Esophagus squamous epithelium (tissue), 5 donors: ENCODE measurements around the gene TMEM201. TPM values are rescaled to one million over a fixed set of nuclear protein-coding genes. Genes with fewer than 3 reads are reported as not detected.

ENCODE experiments used
- DNase-seq: peaks from one replicate; lab custom pipeline; 2025; lab: John Stamatoyannopoulos, UW
- H3K27ac ChIP-seq, 4 donors: fragments of 200-600 bp; sonication (generic); one replicate each; pipeline ENCODE4 v1.5.1; 2016 to 2019; ENCODE audit warnings: mild to moderate bottlenecking in 1 of 4
- H3K27me3 ChIP-seq, 4 donors: fragments of 200-600 bp; sonication (generic); 1 replicate in 3 of 4; 2 replicates in 1 of 4; pipeline versions ENCODE4 v1.5.1 to v1.6.0; 2017 to 2021; ENCODE audit warnings: antibody characterized with exemption in 1 of 4
- H3K36me3 ChIP-seq, 3 donors: fragments of 200-600 bp; sonication (generic); one replicate each; pipeline ENCODE4 v1.5.1; 2016 to 2019
- H3K4me1 ChIP-seq, 3 donors: fragments of 200-600 bp; sonication (generic); one replicate each; pipeline ENCODE4 v1.5.1; 2017 to 2019
- H3K4me3 ChIP-seq, 4 donors: fragments of 200-600 bp; sonication (generic); 1 replicate in 3 of 4; 2 replicates in 1 of 4; pipeline ENCODE4 v1.5.1; 2016 to 2019; ENCODE audit warnings: mild to moderate bottlenecking in 2 of 4, moderate library complexity in 1 of 4
- H3K9me3 ChIP-seq, 3 donors: fragments of 200-600 bp; sonication (generic); one replicate each; pipeline ENCODE4 v1.5.1; 2016 to 2019
- POLR2A ChIP-seq, 4 donors: fragments of 450-650 bp; IDR thresholded peaks; one replicate each; pipeline ENCODE4 v1.6.1; 2017; ENCODE audit warnings: antibody characterized with exemption in 4 of 4, mild to moderate bottlenecking in 4 of 4, moderate library complexity in 3 of 4
- WGBS, 2 donors: methylation state at CpG; one replicate each; pipeline ENCODE4 v1.1.5; 2018; 5-methylcytosine and 5-hydroxymethylcytosine counted together
- intact Hi-C: fragments of 100-400 bp; cut with DNase I; formaldehyde crosslinking; loops from one replicate; pipeline ENCODE4 v1.15.0; 2022
- total RNA-seq, 4 donors: library from RNA; depleted of rRNA; stranded (reverse); fragments of >200 nt; gene quantifications; one replicate each; pipeline ENCODE4 v1.1.0, GENCODE V29; 2016
- TF ChIP-seq, protein P1 (sequence below), 6 experiments: fragments of 450-650 bp in 4 of 6; fragments of 200-600 bp in 2 of 6; sonication (generic) in 2 of 6; IDR thresholded peaks; one replicate each; pipeline ENCODE4 v1.5.1; 2016 to 2019; ENCODE audit warnings: antibody characterized with exemption in 6 of 6, mild to moderate bottlenecking in 4 of 6, moderate library complexity in 4 of 6
- donor health status: DM: yes; HTN: yes; CAD: no.

The TMEM201 gene
- total RNA-seq, 4 donors from 2014 or later, result 5.0 to 10.3 (median 8.7) TPM

DNA sequence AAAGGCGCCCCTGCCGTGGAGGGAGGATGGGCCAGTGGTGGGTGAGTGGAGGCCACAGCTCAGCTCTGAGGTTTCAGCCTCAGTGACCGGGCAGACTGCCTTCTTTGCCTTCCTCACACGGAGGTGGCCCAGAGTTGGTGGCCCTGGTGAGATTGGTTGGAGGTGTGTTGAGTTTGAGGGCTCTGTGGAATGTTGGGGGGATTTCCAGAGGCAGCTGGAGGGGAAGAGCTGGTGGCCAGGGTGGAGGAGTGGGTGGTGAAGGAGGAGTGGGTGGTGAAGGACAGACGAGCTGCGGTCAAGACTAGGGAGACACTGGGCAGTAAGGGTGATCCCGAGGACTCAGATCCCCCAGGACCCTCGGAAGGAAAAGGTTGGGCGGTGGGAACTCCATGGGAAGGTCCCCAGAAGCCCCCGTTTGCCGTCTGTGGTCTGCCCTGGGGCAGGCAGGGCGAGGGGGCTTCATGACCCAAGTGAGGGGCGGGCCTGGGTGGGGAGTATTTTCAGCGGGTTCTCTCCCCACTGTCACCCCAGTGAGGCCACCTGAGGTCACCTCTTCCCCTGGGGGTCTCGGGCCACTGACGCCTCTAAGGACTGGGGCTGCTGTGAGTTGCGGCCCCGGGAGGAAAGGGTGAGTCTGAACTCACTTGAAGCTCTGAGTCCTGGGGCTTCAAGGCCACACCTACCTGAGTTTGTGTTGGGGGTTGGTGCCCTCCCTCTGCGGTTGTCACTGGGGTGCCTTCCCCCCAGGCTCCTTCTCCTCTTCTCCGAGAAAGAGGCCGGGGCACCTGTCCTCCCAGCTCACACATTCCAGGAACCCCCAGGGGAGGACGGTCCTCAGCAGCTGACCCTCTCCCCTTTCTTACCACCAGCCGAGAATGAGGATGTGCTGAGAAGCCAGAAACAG, 40.1 kb downstream of the TMEM201 start:
- H3K36me3 ChIP-seq, result no peaks in the 10 kb centered on the region
- H3K4me3 ChIP-seq, result peak overlapping the region in 3 of 4 donors; percentile 2 to 47 (median 27)
- no peaks in the 10 kb centered on the region for H3K9me3 ChIP-seq
- intact Hi-C loops, result no loop called here
- no peak for DNase-seq
- H3K27me3 ChIP-seq, result peaks cover 0 to 17% (median 0%) of the 10 kb centered on the region in 4 donors
- peaks cover 8 to 22% (median 8%) of the 10 kb centered on the region in 3 donors for H3K4me1 ChIP-seq
- WGBS, 2 donors, result 67 to 80% methylated on average over 6 to 10 of the region's 23 CpGs
- no peak for TF ChIP-seq POLR2A (IDR thresholded peaks at IDR 0.05)
- TF ChIP-seq, protein P1, sequence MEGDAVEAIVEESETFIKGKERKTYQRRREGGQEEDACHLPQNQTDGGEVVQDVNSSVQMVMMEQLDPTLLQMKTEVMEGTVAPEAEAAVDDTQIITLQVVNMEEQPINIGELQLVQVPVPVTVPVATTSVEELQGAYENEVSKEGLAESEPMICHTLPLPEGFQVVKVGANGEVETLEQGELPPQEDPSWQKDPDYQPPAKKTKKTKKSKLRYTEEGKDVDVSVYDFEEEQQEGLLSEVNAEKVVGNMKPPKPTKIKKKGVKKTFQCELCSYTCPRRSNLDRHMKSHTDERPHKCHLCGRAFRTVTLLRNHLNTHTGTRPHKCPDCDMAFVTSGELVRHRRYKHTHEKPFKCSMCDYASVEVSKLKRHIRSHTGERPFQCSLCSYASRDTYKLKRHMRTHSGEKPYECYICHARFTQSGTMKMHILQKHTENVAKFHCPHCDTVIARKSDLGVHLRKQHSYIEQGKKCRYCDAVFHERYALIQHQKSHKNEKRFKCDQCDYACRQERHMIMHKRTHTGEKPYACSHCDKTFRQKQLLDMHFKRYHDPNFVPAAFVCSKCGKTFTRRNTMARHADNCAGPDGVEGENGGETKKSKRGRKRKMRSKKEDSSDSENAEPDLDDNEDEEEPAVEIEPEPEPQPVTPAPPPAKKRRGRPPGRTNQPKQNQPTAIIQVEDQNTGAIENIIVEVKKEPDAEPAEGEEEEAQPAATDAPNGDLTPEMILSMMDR (IDR thresholded peaks at IDR 0.05), result no peak
- peak overlapping the region in 3 of 4 donors; percentile 36 to 51 (median 44) for H3K27ac ChIP-seq

DNA sequence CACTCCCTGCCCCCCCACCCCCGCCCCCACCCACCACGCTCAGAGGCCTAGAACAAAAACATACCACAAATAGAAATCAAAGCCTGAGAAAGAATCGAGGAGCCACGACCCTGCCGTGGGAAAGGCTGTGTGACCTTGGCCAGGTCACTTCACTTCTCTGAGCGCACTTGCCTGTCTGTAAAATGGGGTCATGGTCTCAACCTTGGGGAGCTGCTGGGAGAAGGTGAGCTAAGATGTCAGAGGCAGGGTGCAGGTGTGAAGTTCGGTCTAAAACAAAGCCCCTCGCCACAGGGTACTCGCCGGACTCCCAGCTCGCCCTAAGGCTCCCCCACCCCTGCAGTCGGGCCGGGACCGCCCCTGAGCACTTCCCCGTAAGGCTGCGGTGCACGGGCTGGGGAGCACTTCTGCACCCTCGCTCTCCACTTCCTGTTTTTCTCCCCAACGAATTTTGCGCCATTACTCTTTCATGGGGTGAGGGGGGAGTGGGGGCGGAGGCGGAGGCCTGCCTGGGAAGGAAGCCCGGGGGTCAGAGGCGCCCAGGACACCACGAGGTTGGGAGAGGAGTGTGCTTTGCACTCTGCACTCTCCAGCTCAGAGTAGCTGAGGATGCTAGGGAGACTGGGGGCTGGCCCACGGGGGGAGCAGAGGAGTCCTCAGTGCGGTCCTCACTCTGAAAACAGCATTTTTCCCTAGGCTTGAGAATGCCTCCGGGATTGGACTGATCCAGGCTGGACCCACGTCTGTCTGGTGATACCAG, 40.9 kb downstream of the TMEM201 start:
- no peaks in the 10 kb centered on the region for H3K9me3 ChIP-seq
- H3K4me1 ChIP-seq, result peaks cover 8 to 22% (median 8%) of the 10 kb centered on the region in 3 donors
- peak overlapping the region in 2 of 4 donors; percentile 51 to 63 for H3K27ac ChIP-seq
- peak overlapping the region in 3 of 4 donors; percentile 2 to 47 (median 27) for H3K4me3 ChIP-seq
- no peaks in the 10 kb centered on the region for H3K36me3 ChIP-seq
- intact Hi-C loops, result no loop called here
- WGBS, 2 donors, result 47 to 59% methylated on average over 9 to 16 of the region's 29 CpGs
- DNase-seq, result peak; percentile 45
- TF ChIP-seq, protein P1 (IDR thresholded peaks at IDR 0.05), result no peak
- TF ChIP-seq POLR2A (IDR thresholded peaks at IDR 0.05), result no peak
- H3K27me3 ChIP-seq, result peaks cover 0 to 17% (median 0%) of the 10 kb centered on the region in 4 donors

DNA sequence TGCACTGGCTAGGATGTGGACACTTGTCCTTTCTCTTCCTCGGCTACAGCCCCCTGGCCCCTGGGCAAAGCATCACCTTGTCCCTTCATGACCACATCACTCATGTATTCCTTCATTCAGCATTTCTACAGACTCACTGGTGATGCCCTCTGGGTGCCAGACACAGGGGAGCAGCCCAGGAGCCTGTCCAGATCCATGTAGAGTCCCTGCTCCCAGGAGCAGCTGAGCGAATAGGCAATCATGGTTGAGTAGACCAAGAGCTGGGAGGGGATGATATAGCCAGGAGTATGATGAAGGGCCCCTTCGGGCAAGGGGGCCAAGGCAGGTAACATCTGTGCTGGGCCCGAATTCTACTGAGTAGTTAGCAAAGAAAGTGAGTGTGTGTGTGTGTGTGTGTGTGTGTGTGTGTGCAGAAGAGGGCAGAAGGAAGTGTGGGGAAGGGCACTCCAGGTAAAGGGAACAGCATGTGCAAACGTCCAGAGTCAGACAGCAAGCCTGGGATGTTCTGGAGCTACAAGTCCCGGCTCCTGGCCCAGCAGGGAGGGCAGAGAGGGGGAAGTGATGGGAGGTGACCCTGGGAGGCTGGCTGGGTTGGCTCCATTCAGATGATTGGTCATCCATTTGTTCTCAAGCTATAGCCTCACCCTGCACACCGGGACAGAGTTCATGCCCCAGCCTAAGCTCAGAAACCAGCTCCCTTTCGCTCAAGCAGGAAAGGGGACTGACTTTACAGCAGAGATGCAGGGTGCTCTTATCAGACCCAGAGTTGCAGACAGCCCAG, 41.8 kb downstream of the TMEM201 start:
- intact Hi-C loops, result no loop called here
- peak overlapping the region in 2 of 4 donors; percentile 27 to 47 for H3K4me3 ChIP-seq
- no peaks in the 10 kb centered on the region for H3K36me3 ChIP-seq
- H3K27me3 ChIP-seq, result peaks cover 0 to 11% (median 0%) of the 10 kb centered on the region in 4 donors
- peaks cover 8 to 22% (median 8%) of the 10 kb centered on the region in 3 donors for H3K4me1 ChIP-seq
- WGBS, 2 donors, result 64 to 80% methylated on average over 6 to 7 of the region's 8 CpGs
- no peaks in the 10 kb centered on the region for H3K9me3 ChIP-seq
- TF ChIP-seq POLR2A (IDR thresholded peaks at IDR 0.05), result no peak
- peak overlapping the region in 2 of 4 donors; percentile 51 to 63 for H3K27ac ChIP-seq
- no peak for DNase-seq

DNA sequence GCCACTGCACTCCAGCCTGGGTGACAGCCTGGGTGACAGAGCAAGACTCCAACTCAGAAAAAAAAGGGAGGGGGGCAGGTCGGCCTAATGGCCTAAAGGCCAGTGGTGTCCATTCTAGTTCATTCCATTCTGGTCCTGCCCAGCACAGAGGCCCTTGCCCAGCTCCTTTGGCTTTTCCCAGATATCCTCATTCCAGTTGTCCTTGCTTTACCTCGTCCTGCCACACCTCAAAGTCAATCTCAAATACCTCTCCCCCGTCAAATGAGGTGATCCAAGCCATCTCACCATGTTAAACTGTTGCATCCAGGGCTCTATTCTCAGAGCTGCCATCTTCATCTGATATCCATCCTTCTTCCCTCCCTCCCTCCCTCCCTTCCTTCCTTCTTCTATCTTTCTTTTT, 42.9 kb downstream of the TMEM201 start:
- intact Hi-C loops, result no loop called here
- H3K27me3 ChIP-seq, result no peaks in the 10 kb centered on the region
- no peak overlapping the region for H3K4me3 ChIP-seq
- WGBS, 2 donors, result 78 to 90% methylated on average over 3 of the region's 3 CpGs
- no peak for TF ChIP-seq POLR2A (IDR thresholded peaks at IDR 0.05)
- TF ChIP-seq, protein P1 (IDR thresholded peaks at IDR 0.05), result no peak
- DNase-seq, result no peak
- peaks cover 3 to 15% (median 4%) of the 10 kb centered on the region in 3 donors for H3K4me1 ChIP-seq
- H3K36me3 ChIP-seq, result no peaks in the 10 kb centered on the region
- H3K27ac ChIP-seq, result no peak overlapping the region
- H3K9me3 ChIP-seq, result no peaks in the 10 kb centered on the region

DNA sequence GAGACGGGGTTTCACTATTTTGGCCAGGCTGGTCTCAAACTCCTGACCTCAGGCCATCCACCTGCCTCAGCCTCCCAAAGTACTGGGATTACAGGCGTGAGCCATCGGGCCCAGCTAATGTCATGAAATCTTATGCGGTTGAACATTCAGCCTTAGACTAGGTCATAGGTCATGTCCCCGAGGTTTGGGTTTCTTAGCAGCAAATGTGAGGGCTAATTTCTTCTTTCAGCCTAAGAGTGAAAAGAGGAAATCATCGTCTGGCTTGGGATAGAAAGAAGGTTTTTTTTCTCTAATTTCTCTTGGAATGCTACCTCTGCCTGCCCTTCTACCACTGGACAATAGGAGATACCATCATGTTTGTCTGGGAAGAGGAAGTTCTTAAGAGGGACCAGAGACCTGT, 44.8 kb downstream of the TMEM201 start:
- TF ChIP-seq, protein P1 (IDR thresholded peaks at IDR 0.05), result no peak
- TF ChIP-seq POLR2A (IDR thresholded peaks at IDR 0.05), result no peak
- 86 to 94% methylated on average over 6 of the region's 6 CpGs for WGBS, 2 donors
- no peaks in the 10 kb centered on the region for H3K9me3 ChIP-seq
- H3K4me1 ChIP-seq, result no peaks in the 10 kb centered on the region
- DNase-seq, result no peak
- no peak overlapping the region for H3K4me3 ChIP-seq
- H3K36me3 ChIP-seq, result no peaks in the 10 kb centered on the region
- H3K27me3 ChIP-seq, result no peaks in the 10 kb centered on the region
- intact Hi-C loops, result no loop called here
- no peak overlapping the region for H3K27ac ChIP-seq
